Right renal pelvis (tissue), 4 donors: Measurements from ENCODE around the gene CHP1. TPM values are rescaled to one million over a fixed set of nuclear protein-coding genes. Genes with fewer than 3 reads are reported as not detected.
"Not testable (repeated sequence)": the region's sequence is repeated elsewhere in the genome, so short reads cannot be mapped to it uniquely, and the experiment has no call there.

Experiments
- DNase-seq, 4 donors: peaks; one replicate each; pipeline ENCODE4 v3.0.0-alpha.2; 2013; ENCODE audit warnings: low read depth in 4 of 4, low spot score in 3 of 4, missing footprints in 1 of 4
- polyA plus RNA-seq, 4 donors: library from polyadenylated mRNA; unstranded; fragments of 120-200 nt; gene quantifications; one replicate each; pipeline ENCODE4 v1.2.1, GENCODE V29; 2013; ENCODE audit not compliant: insufficient read length in 4 of 4

Gene CHP1
- polyA plus RNA-seq, 4 donors = 60.7 to 67.1 (median 64.0) TPM

- DNase-seq = no peak
Measured at GRCh38 chr15:41256103-41256502, 25.0 kb downstream of the CHP1 start.

GRCh38 chr15:41256577-41257038 lies 25.5 kb downstream of the CHP1 start:
- DNase-seq = no peak

GRCh38 chr15:41258750-41259471 lies 27.8 kb downstream of the CHP1 start:
- no peak for DNase-seq

GRCh38 chr15:41259546-41260189 lies 28.6 kb downstream of the CHP1 start:
- DNase-seq = no peak

GRCh38 chr15:41260924-41261323 lies 29.9 kb downstream of the CHP1 start:
- not testable (repeated sequence) for DNase-seq

GRCh38 chr15:41262571-41262970 lies 31.5 kb downstream of the CHP1 start:
- DNase-seq = no peak

GRCh38 chr15:41263891-41264351 lies 32.9 kb downstream of the CHP1 start:
- no peak for DNase-seq

GRCh38 chr15:41269887-41270286 lies 38.8 kb downstream of the CHP1 start:
- DNase-seq = no peak

- no peak for DNase-seq
Measured at GRCh38 chr15:41276831-41277230, 45.8 kb downstream of the CHP1 start.

- no peak for DNase-seq
Measured at GRCh38 chr15:41278319-41278718, 47.3 kb downstream of the CHP1 start.

- no peak for DNase-seq
Measured at GRCh38 chr15:41279535-41280283, 48.6 kb downstream of the CHP1 start.

- DNase-seq = no peak
Measured at GRCh38 chr15:41281236-41281635, 50.2 kb downstream of the CHP1 start.

GRCh38 chr15:41282436-41282835 lies 51.4 kb downstream of the CHP1 start:
- not testable (repeated sequence) for DNase-seq

- not testable (repeated sequence) for DNase-seq
Measured at GRCh38 chr15:41282980-41283652, 52.0 kb downstream of the CHP1 start.

GRCh38 chr15:41283653-41284426 lies 52.8 kb downstream of the CHP1 start:
- peak; percentile 97 to 99 (median 98) for DNase-seq

GRCh38 chr15:41284427-41285177 lies 53.5 kb downstream of the CHP1 start:
- DNase-seq = peak in 1 of 4 donors; percentile 25

- DNase-seq = no peak
Measured at GRCh38 chr15:41285285-41285684, 54.2 kb downstream of the CHP1 start.

GRCh38 chr15:41286665-41287333 lies 55.7 kb downstream of the CHP1 start:
- no peak for DNase-seq

- no peak for DNase-seq
Measured at GRCh38 chr15:41288464-41288863, 57.4 kb downstream of the CHP1 start.
